SK-N-SH treated with all-trans-retinoic acid at 6 μM for 48 hours (cell line): ENCODE data around the gene NUP62CL.

Experiments used
- CSDC2 ChIP-seq: fragments of 250-450 bp; sonication (Bioruptor Pico); IDR thresholded peaks from 2 replicates; pipeline ENCODE4 v1.5.0; 2020; ENCODE audit warnings: mild to moderate bottlenecking, moderate library complexity
- ISL1 ChIP-seq: fragments of 250-450 bp; sonication (Bioruptor Pico); IDR thresholded peaks from 2 replicates; pipeline ENCODE4 v2.1.2; 2022; ENCODE audit warnings: mild to moderate bottlenecking, moderate library complexity
- RARB ChIP-seq: fragments of 250-450 bp; sonication (Bioruptor Pico); IDR thresholded peaks from 2 replicates; pipeline ENCODE4 v1.8.0; 2021; ENCODE audit warnings: mild to moderate bottlenecking, moderate library complexity
- TCF4 ChIP-seq: fragments of 250-450 bp; sonication (Bioruptor Pico); IDR thresholded peaks from 2 replicates; pipeline ENCODE4 v1.8.0; 2021; ENCODE audit warnings: mild to moderate bottlenecking, moderate library complexity, borderline replicate concordance
- TOX ChIP-seq: fragments of 250-450 bp; sonication (Bioruptor Pico); IDR thresholded peaks from 2 replicates; pipeline ENCODE4 v1.8.0; 2021; ENCODE audit warnings: mild to moderate bottlenecking, moderate library complexity, borderline replicate concordance
- ZFP3 ChIP-seq: fragments of 250-450 bp; sonication (Bioruptor Pico); IDR thresholded peaks from 2 replicates; pipeline ENCODE4 v1.5.0; 2020; ENCODE audit warnings: mild to moderate bottlenecking, moderate library complexity

DNA sequence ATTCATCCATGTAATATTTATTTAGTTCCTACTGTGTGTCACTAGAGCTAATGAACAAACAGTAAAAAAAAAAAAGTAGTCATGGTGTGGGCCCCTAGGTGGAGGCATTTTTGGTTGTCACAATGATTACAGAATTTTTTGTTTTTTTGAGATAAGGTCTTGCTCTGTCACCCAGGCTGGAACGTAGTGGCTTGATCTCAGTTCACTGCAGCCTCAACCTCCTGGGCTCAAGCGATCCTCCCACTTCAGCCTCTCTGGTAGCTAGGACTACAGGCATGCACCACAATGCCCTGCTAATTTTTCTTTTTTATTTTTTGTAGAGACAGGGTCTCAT, 22.2 kb upstream of the NUP62CL start:
- TF ChIP-seq CSDC2 (CRISPR knock-in tag) (no peak), ISL1 (CRISPR knock-in tag) (no peak), ZFP3 (no peak), TCF4 (no peak), TOX (CRISPR knock-in tag) (no peak), RARB (CRISPR knock-in tag) (no peak)
